ENCODE data around the gene MYBL2.
A peak's percentile ranks its signal among the peaks of the same experiment; 100 is the strongest.

MYBL2 gene

GRCh38 chr20:43694763-43695162 is 27.8 kb downstream of the MYBL2 start:
- no peak for DNase-seq (ENCODE audit: low spot score)
- TF ChIP-seq CTCF (IDR thresholded peaks at IDR 0.05; ENCODE audit: borderline replicate concordance, control extremely low read depth, extremely low read depth, insufficient read depth, missing control alignments) = no peak
- in situ Hi-C loops (cut with MboI; ENCODE audit: low sequenced_read_pairs, unreplicated experiment) = loop anchor here (25.0 kb wide), 1 partner anchor 157 kb away; no protein-coding TSS in a partner anchor

- DNase-seq (ENCODE audit: low spot score) = no peak
- in situ Hi-C loops (cut with MboI; ENCODE audit: low sequenced_read_pairs, unreplicated experiment) = loop anchor here (25.0 kb wide), 1 partner anchor 158 kb away; no protein-coding TSS in a partner anchor
- no peak for TF ChIP-seq CTCF (IDR thresholded peaks at IDR 0.05; ENCODE audit: borderline replicate concordance, control extremely low read depth, extremely low read depth, insufficient read depth, missing control alignments)
Observed at GRCh38 chr20:43695571-43695970, 28.7 kb downstream of the MYBL2 start.

GRCh38 chr20:43699941-43700565 is 33.1 kb downstream of the MYBL2 start:
- no peak for TF ChIP-seq CTCF (IDR thresholded peaks at IDR 0.05; ENCODE audit: borderline replicate concordance, control extremely low read depth, extremely low read depth, insufficient read depth, missing control alignments)
- no peak for DNase-seq (ENCODE audit: low spot score)
- in situ Hi-C loops (cut with MboI; ENCODE audit: low sequenced_read_pairs, unreplicated experiment) = loop anchor here (25.0 kb wide), 1 partner anchor 163 kb away; no protein-coding TSS in a partner anchor

- DNase-seq (ENCODE audit: low spot score) = no peak
- in situ Hi-C loops (cut with MboI; ENCODE audit: low sequenced_read_pairs, unreplicated experiment) = no loop called here
- TF ChIP-seq CTCF (IDR thresholded peaks at IDR 0.05; ENCODE audit: borderline replicate concordance, control extremely low read depth, extremely low read depth, insufficient read depth, missing control alignments) = no peak
Observed at GRCh38 chr20:43700627-43701026, 33.7 kb downstream of the MYBL2 start.

- no peak for TF ChIP-seq CTCF (IDR thresholded peaks at IDR 0.05; ENCODE audit: borderline replicate concordance, control extremely low read depth, extremely low read depth, insufficient read depth, missing control alignments)
- no peak for DNase-seq (ENCODE audit: low spot score)
- in situ Hi-C loops (cut with MboI; ENCODE audit: low sequenced_read_pairs, unreplicated experiment) = no loop called here
Observed at GRCh38 chr20:43702502-43702901, 35.6 kb downstream of the MYBL2 start.

- DNase-seq (ENCODE audit: low spot score) = peak; percentile 68
- in situ Hi-C loops (cut with MboI; ENCODE audit: low sequenced_read_pairs, unreplicated experiment) = no loop called here
- TF ChIP-seq CTCF (IDR thresholded peaks at IDR 0.05; ENCODE audit: borderline replicate concordance, control extremely low read depth, extremely low read depth, insufficient read depth, missing control alignments) = no peak
Observed at GRCh38 chr20:43710370-43711044, 43.6 kb downstream of the MYBL2 start.

Measured in GM13976 (cell line).